Keratinocyte (primary cell): ENCODE measurements around the gene MICAL3. TPM values are rescaled to one million over a fixed set of nuclear protein-coding genes. Genes with fewer than 3 reads are reported as not detected.

ENCODE experiments used
- DNase-seq: peaks from one replicate; pipeline ENCODE4 v3.0.0-alpha.2; 2011; ENCODE audit warnings: low read depth, missing footprints, low spot score
- FAIRE-seq: peaks from 2 replicates; lab custom pipeline; 2011; peaks lifted over from hg19 to GRCh38; lab: Jason Lieb, UNC
- H2AFZ ChIP-seq: 2 replicates; pipeline ENCODE4 v1.6.0; 2012; ENCODE audit warnings: low read length, control low read depth, inconsistent platforms; ENCODE audit not compliant: control insufficient read depth
- H3K27ac ChIP-seq: 2 replicates; pipeline ENCODE4 v1.5.1; 2011; ENCODE audit warnings: low read length; ENCODE audit not compliant: control insufficient read depth, insufficient read depth
- H3K27me3 ChIP-seq: 3 replicates; pipeline ENCODE4 v1.6.0; 2011; ENCODE audit warnings: low read length; ENCODE audit not compliant: control insufficient read depth, insufficient read depth; ENCODE audit errors: extremely low read depth
- H3K36me3 ChIP-seq, 2 experiments: 2 replicates in 1 of 2; 3 replicates in 1 of 2; pipeline ENCODE4 v1.5.1; 2011; ENCODE audit warnings: low read length in 2 of 2, mild to moderate bottlenecking in 1 of 2; ENCODE audit not compliant: control insufficient read depth in 2 of 2, insufficient read depth in 2 of 2; ENCODE audit errors: extremely low read depth in 1 of 2
- H3K4me1 ChIP-seq: 3 replicates; pipeline ENCODE4 v1.5.1; 2011; ENCODE audit warnings: low read length; ENCODE audit not compliant: control insufficient read depth, insufficient read depth; ENCODE audit errors: extremely low read depth
- H3K4me2 ChIP-seq: 3 replicates; pipeline ENCODE4 v1.6.0; 2011; ENCODE audit warnings: low read depth, low read length; ENCODE audit not compliant: control insufficient read depth, insufficient read depth; ENCODE audit errors: extremely low read depth
- H3K4me3 ChIP-seq, 3 experiments: fragments of 200-600 bp in 1 of 3; sonication (generic) in 1 of 3; 2 replicates in 2 of 3; 3 replicates in 1 of 3; pipeline ENCODE4 v1.5.1; 2011 to 2016; ENCODE audit warnings: low read length in 3 of 3, mild to moderate bottlenecking in 3 of 3, control low read depth in 2 of 3, inconsistent platforms in 1 of 3, low read depth in 1 of 3, mixed read lengths in 1 of 3, mixed run types in 1 of 3, moderate library complexity in 1 of 3; ENCODE audit not compliant: control insufficient read depth in 2 of 3, insufficient read depth in 2 of 3; ENCODE audit errors: extremely low read depth in 1 of 3
- H3K79me2 ChIP-seq: 2 replicates; pipeline ENCODE4 v1.6.0; 2012; ENCODE audit warnings: low read length; ENCODE audit not compliant: control insufficient read depth, insufficient read depth
- H3K9ac ChIP-seq: 3 replicates; pipeline ENCODE4 v1.6.0; 2011; ENCODE audit warnings: low read length; ENCODE audit not compliant: control insufficient read depth, insufficient read depth; ENCODE audit errors: extremely low read depth
- H3K9me1 ChIP-seq: 3 replicates; pipeline ENCODE4 v1.6.0; 2011; ENCODE audit warnings: low read length; ENCODE audit not compliant: control insufficient read depth, insufficient read depth; ENCODE audit errors: extremely low read depth
- H3K9me3 ChIP-seq: 2 replicates; pipeline ENCODE4 v1.5.1; 2012; ENCODE audit warnings: low read depth, low read length; ENCODE audit not compliant: control insufficient read depth
- H4K20me1 ChIP-seq: 3 replicates; pipeline ENCODE4 v1.6.0; 2011; ENCODE audit warnings: low read length; ENCODE audit not compliant: control insufficient read depth, insufficient read depth; ENCODE audit errors: extremely low read depth
- EZH2 ChIP-seq: IDR thresholded peaks from one replicate; pipeline ENCODE4 v1.6.1; 2012; ENCODE audit warnings: inconsistent platforms, mild to moderate bottlenecking, low read length, moderate library complexity
- dilution Hi-C: fragments of 300-500 bp; cut with MboI; formaldehyde crosslinking; loops from one replicate; pipeline ENCODE4 v1.7.0; 2020; ENCODE audit warnings: low sequenced_read_pairs; ENCODE audit not compliant: extremely low pct_ligation_motif_present
- polyA plus RNA-seq, 5 experiments: library from polyadenylated mRNA; depleted of rRNA in 3 of 5; stranded (reverse) in 3 of 5; stranded (forward) in 1 of 5; unstranded in 1 of 5; fragments of >200 nt; gene quantifications; 1 replicate in 1 of 5; 2 replicates in 3 of 5; 3 replicates in 1 of 5; pipeline versions ENCODE4 v1.2.1 to v1.2.3, GENCODE V29; 2011 to 2012; ENCODE audit warnings: missing spikeins in 2 of 5, low read depth in 1 of 5, low replicate concordance in 1 of 5
- TF ChIP-seq, protein P1 (sequence below), 3 experiments: IDR thresholded peaks in 1 of 3; conservative IDR thresholded peaks in 1 of 3; optimal IDR thresholded peaks in 1 of 3; 2 replicates in 2 of 3; 3 replicates in 1 of 3; pipeline versions ENCODE3 to v1.5.1; 2011; ENCODE audit warnings: low read length in 3 of 3, mild to moderate bottlenecking in 3 of 3, moderate library complexity in 2 of 3, control low read depth in 1 of 3, inconsistent platforms in 1 of 3; ENCODE audit not compliant: insufficient read depth in 2 of 3; ENCODE audit errors: extremely low read depth in 1 of 3

The MICAL3 gene
- polyA plus RNA-seq, 1 donor (not counting 4 experiments of a cell fraction or from before 2014, with no cell fraction given), result 27.9 TPM

GRCh38 chr22:17846326-17846992 is 177.9 kb downstream of the MICAL3 start:
- peaks cover 34% of the 10 kb centered on the region for H3K4me1 ChIP-seq
- dilution Hi-C loops, result no loop called here
- no peak overlapping the region for H3K4me2 ChIP-seq
- H3K36me3 ChIP-seq, result peaks cover 22 to 33% of the 10 kb centered on the region in 2 experiments
- no peak for DNase-seq
- no peaks in the 10 kb centered on the region for H3K9me3 ChIP-seq
- peaks cover 4% of the 10 kb centered on the region for H3K79me2 ChIP-seq
- H2AFZ ChIP-seq, result no peak overlapping the region
- peaks cover 12% of the 10 kb centered on the region for H4K20me1 ChIP-seq
- FAIRE-seq, result no peak
- TF ChIP-seq, protein P1, sequence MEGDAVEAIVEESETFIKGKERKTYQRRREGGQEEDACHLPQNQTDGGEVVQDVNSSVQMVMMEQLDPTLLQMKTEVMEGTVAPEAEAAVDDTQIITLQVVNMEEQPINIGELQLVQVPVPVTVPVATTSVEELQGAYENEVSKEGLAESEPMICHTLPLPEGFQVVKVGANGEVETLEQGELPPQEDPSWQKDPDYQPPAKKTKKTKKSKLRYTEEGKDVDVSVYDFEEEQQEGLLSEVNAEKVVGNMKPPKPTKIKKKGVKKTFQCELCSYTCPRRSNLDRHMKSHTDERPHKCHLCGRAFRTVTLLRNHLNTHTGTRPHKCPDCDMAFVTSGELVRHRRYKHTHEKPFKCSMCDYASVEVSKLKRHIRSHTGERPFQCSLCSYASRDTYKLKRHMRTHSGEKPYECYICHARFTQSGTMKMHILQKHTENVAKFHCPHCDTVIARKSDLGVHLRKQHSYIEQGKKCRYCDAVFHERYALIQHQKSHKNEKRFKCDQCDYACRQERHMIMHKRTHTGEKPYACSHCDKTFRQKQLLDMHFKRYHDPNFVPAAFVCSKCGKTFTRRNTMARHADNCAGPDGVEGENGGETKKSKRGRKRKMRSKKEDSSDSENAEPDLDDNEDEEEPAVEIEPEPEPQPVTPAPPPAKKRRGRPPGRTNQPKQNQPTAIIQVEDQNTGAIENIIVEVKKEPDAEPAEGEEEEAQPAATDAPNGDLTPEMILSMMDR (optimal IDR thresholded peaks at IDR 0.05 in 1 of 3, IDR thresholded peaks at IDR 0.05 in 1 of 3, conservative IDR thresholded peaks at IDR 0.05 in 1 of 3; ENCODE audit: extremely low read depth in 1 of 3, insufficient read depth in 2 of 3, low read length in 3 of 3), result no peak
- no peak overlapping the region for H3K9ac ChIP-seq
- H3K27me3 ChIP-seq, result no peaks in the 10 kb centered on the region
- H3K9me1 ChIP-seq, result peaks cover 4% of the 10 kb centered on the region
- H3K27ac ChIP-seq, result peak overlapping the region; percentile 75
- no peak overlapping the region for H3K4me3 ChIP-seq

GRCh38 chr22:17845790-17846189 is 178.6 kb downstream of the MICAL3 start:
- no peak overlapping the region for H2AFZ ChIP-seq
- no peak for FAIRE-seq
- H3K9ac ChIP-seq, result peak overlapping the region; percentile 61
- TF ChIP-seq, protein P1 (optimal IDR thresholded peaks at IDR 0.05 in 1 of 3, IDR thresholded peaks at IDR 0.05 in 1 of 3, conservative IDR thresholded peaks at IDR 0.05 in 1 of 3; ENCODE audit: extremely low read depth in 1 of 3, insufficient read depth in 2 of 3, low read length in 3 of 3), result no peak
- no peak for TF ChIP-seq EZH2
- no peaks in the 10 kb centered on the region for H3K9me3 ChIP-seq
- dilution Hi-C loops, result no loop called here
- peaks cover 4% of the 10 kb centered on the region for H3K79me2 ChIP-seq
- H3K4me1 ChIP-seq, result peaks cover 34% of the 10 kb centered on the region
- peaks cover 12% of the 10 kb centered on the region for H4K20me1 ChIP-seq
- H3K27me3 ChIP-seq, result no peaks in the 10 kb centered on the region
- peaks cover 4% of the 10 kb centered on the region for H3K9me1 ChIP-seq
- no peak for DNase-seq
- H3K36me3 ChIP-seq, result peaks cover 21 to 35% of the 10 kb centered on the region in 2 experiments
- H3K27ac ChIP-seq, result peak overlapping the region; percentile 75
- H3K4me2 ChIP-seq, result peak overlapping the region; percentile 61
- no peak overlapping the region for H3K4me3 ChIP-seq
